ENCODE results near the gene EGFLAM. TPM values are rescaled to one million over a fixed set of nuclear protein-coding genes. Genes with fewer than 3 reads are reported as not detected.

EGFLAM gene
- total and polyA plus RNA-seq, 10 of the 15 experiments (the other 5 are each of a cell fraction or from before 2014, with no cell fraction given) = 0.37 TPM; not detected in 9

- BruUV-seq (replicated peaks) = no TSS peak
- ChIA-PET CTCF (interaction anchor here (0.9 to 3.2 kb wide), 3 partner anchors 8 to 711 kb away, joined by 3 to 14 read pairs (median 4); no protein-coding TSS in a partner anchor), SMC1A (ENCODE audit: uncharacterized antibody, unreplicated experiment) (interaction anchor here (0.7 kb wide), 1 partner anchor 8 kb away, joined by 3 read pairs; no protein-coding TSS in a partner anchor), RAD21 (ENCODE audit: unreplicated experiment) (no interaction called here), POLR2A (interaction anchor here (0.5 kb wide), 1 partner anchor 75 kb away, joined by 4 read pairs; no protein-coding TSS in a partner anchor)
- H3K36me3 ChIP-seq (ENCODE audit: control insufficient read depth in 2 of 2, insufficient read depth in 2 of 2, low read length in 1 of 2) = no peaks in the 10 kb centered on the region
- TF ChIP-seq TCF12 (IDR thresholded peaks at IDR 0.05; ENCODE audit: low read depth, low read length) (no peak), RBBP5 (conservative IDR thresholded peaks at IDR 0.05) (no peak), JUND (IDR thresholded peaks at IDR 0.05; ENCODE audit: low read depth, low read length) (no peak)
- H3K27ac ChIP-seq (ENCODE audit: control insufficient read depth, insufficient read depth) = no peak overlapping the region
- ATAC-seq = no peak
- WGBS (ENCODE audit: insufficient coverage, insufficient replicate concordance, low lambda C conversion rate, missing lambda C conversion rate) = 2% methylated on average over 6 of the region's 6 CpGs
- no peak for DNase-seq (ENCODE audit: low read depth, low spot score)
- no peaks in the 10 kb centered on the region for H3K9me3 ChIP-seq (replicated peaks; ENCODE audit: control insufficient read depth, insufficient read depth, low read length)
- H3K4me3 ChIP-seq = no peak overlapping the region
- H3K4me1 ChIP-seq (ENCODE audit: control insufficient read depth, insufficient read depth, low read length) = no peaks in the 10 kb centered on the region
- no peak overlapping the region for H3K9ac ChIP-seq (ENCODE audit: control insufficient read depth, insufficient read depth, low read length)
- H2AFZ ChIP-seq (ENCODE audit: control insufficient read depth, low read depth, low read length) = no peak overlapping the region
- in situ Hi-C loops (cut with MboI) (loop anchor here (25.0 kb wide), 1 partner anchor 654 kb away; no protein-coding TSS in a partner anchor), intact Hi-C loops (cut with micrococcal nuclease; ENCODE audit: unreplicated experiment) (no loop called here)
- no peaks in the 10 kb centered on the region for H4K20me1 ChIP-seq (ENCODE audit: control insufficient read depth, insufficient read depth)
- no peak for FAIRE-seq
- H3K79me2 ChIP-seq (ENCODE audit: control insufficient read depth, insufficient read depth, low read length) = no peaks in the 10 kb centered on the region
- peaks cover 0 to 4% of the 10 kb centered on the region in 2 experiments; a peak in 1 of 4 replicates for H3K27me3 ChIP-seq (replicated peaks in 1 of 2; ENCODE audit: control insufficient read depth in 2 of 2, insufficient read depth in 2 of 2, low read length in 1 of 2)
- no peak overlapping the region for H3K4me2 ChIP-seq (ENCODE audit: control insufficient read depth, insufficient read depth)
These were observed 175.0 kb downstream of the EGFLAM start for GRCh38 chr5:38433160-38433861.

DNA sequence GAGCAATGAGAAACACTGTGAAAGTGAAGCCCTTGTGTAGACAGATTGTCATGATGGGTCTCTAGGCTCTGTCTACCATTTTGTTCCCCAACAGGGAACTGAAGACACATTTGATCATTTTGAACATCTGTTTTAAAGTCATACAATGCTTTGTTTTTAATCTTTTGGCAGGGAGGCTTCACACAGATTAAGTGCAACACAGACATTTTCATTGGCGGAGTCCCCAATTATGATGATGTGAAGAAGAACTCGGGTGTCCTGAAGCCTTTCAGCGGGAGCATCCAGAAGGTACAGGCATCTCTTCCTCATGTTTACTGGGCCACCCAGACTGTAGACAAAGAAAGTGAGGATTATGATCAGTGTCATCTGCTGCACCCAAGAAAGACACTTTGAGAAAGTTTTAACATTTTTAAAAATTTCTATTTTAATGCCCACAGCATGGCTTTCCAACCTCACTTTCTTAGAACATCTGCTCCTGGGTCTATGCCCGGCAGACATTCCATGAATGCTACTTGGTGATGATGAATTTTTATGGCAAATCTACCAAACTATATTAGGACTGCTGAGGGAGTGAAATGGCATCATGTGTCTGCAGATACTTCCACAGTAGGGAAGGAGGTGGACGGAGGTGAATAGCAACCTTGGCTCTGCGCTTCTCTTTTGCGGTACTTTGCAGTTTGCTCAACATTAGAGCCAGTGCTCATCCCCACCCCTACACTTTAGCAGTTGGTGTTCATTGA is 176.8 kb downstream of the EGFLAM start:
- H3K4me3 ChIP-seq = no peak overlapping the region
- in situ Hi-C loops (cut with MboI) (loop anchor here (5.0 to 25.0 kb wide), 2 partner anchors 372 to 652 kb away; no protein-coding TSS in a partner anchor), intact Hi-C loops (cut with micrococcal nuclease; ENCODE audit: unreplicated experiment) (no loop called here)
- TF ChIP-seq IRF4 (IDR thresholded peaks at IDR 0.05; ENCODE audit: low read depth, low read length) = no peak
- TF ChIP-seq JUNB (IDR thresholded peaks at IDR 0.05) = no peak
- TF ChIP-seq POU2F2 (IDR thresholded peaks at IDR 0.05; ENCODE audit: borderline replicate concordance, low read depth, low read length) = no peak
- TF ChIP-seq DPF2 (IDR thresholded peaks at IDR 0.05) = no peak
- TF ChIP-seq MEF2B (IDR thresholded peaks at IDR 0.05; ENCODE audit: partially characterized antibody, poor library complexity, severe bottlenecking) = no peak
- no peaks in the 10 kb centered on the region for H3K4me1 ChIP-seq (ENCODE audit: control insufficient read depth, insufficient read depth, low read length)
- H3K27me3 ChIP-seq (replicated peaks in 1 of 2; ENCODE audit: control insufficient read depth in 2 of 2, insufficient read depth in 2 of 2, low read length in 1 of 2) = peaks cover 0 to 4% of the 10 kb centered on the region in 2 experiments; a peak in 1 of 4 replicates
- no peak overlapping the region for H3K4me2 ChIP-seq (ENCODE audit: control insufficient read depth, insufficient read depth)
- no TSS peak for BruUV-seq (replicated peaks)
- ATAC-seq (no peak), DNase-seq (ENCODE audit: low read depth, low spot score) (no peak), FAIRE-seq (no peak)
- WGBS (ENCODE audit: insufficient coverage, insufficient replicate concordance, low lambda C conversion rate, missing lambda C conversion rate) = 69% methylated on average over 7 of the region's 7 CpGs
- ChIA-PET POLR2A (no interaction called here), CTCF (interaction anchor here (1.3 kb wide), 1 partner anchor 375 kb away, joined by 4 read pairs; no protein-coding TSS in a partner anchor), SMC1A (ENCODE audit: uncharacterized antibody, unreplicated experiment) (no interaction called here), RAD21 (ENCODE audit: unreplicated experiment) (no interaction called here)
- no peaks in the 10 kb centered on the region for H3K36me3 ChIP-seq (ENCODE audit: control insufficient read depth in 2 of 2, insufficient read depth in 2 of 2, low read length in 1 of 2)
- no peak overlapping the region for H3K9ac ChIP-seq (ENCODE audit: control insufficient read depth, insufficient read depth, low read length)
- no peaks in the 10 kb centered on the region for H3K79me2 ChIP-seq (ENCODE audit: control insufficient read depth, insufficient read depth, low read length)
- no peak overlapping the region for H2AFZ ChIP-seq (ENCODE audit: control insufficient read depth, low read depth, low read length)
- no peak overlapping the region for H3K27ac ChIP-seq (ENCODE audit: control insufficient read depth, insufficient read depth)
- no peaks in the 10 kb centered on the region for H3K9me3 ChIP-seq (replicated peaks; ENCODE audit: control insufficient read depth, insufficient read depth, low read length)
- H4K20me1 ChIP-seq (ENCODE audit: control insufficient read depth, insufficient read depth) = no peaks in the 10 kb centered on the region

All from GM12878 (cell line).